ENCODE measurements around the gene EYA4. TPM values are rescaled to one million over a fixed set of nuclear protein-coding genes. Genes with fewer than 3 reads are reported as not detected.

Gene EYA4
- total RNA-seq, 1 donor from 2014 or later, result 9.7 TPM

DNA sequence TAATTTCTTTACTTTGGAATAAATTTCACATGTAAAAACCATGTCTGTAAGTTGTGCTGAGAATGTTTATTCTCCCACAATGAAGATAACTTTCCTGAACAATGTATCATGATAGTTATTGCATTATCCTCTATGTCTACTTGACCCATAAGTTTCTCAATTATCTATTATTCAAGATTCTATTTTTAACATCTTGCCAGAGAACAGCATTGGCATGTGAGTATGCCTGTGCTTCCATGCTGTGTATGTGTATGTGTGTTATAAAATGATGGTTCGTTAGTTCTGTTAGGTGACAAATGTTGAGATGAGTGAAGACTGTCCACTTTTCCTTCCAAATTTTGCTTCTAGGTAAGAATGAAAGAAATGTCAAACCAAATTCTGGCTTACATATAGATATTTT is 111.9 kb downstream of the EYA4 start:
- no peak for DNase-seq (ENCODE audit: low read depth)
- no peak for FAIRE-seq
- Histone ChIP-seq H3K27me3 (ENCODE audit: control insufficient read depth, insufficient read depth, low read length) (no peaks in the 10 kb centered on the region), H3K4me3 (ENCODE audit: low read depth, low read length) (no peak overlapping the region), H3K36me3 (ENCODE audit: control insufficient read depth, insufficient read depth, low read length) (no peaks in the 10 kb centered on the region)
- no peak for TF ChIP-seq CTCF (IDR thresholded peaks at IDR 0.05; ENCODE audit: insufficient read depth, low read length, severe bottlenecking)

- DNase-seq (ENCODE audit: low read depth) (no peak), FAIRE-seq (no peak)
- TF ChIP-seq CTCF (IDR thresholded peaks at IDR 0.05; ENCODE audit: insufficient read depth, low read length, severe bottlenecking), result no peak
- no peak overlapping the region for H3K4me3 ChIP-seq (ENCODE audit: low read depth, low read length)
- H3K27me3 ChIP-seq (ENCODE audit: control insufficient read depth, insufficient read depth, low read length), result no peaks in the 10 kb centered on the region
- H3K36me3 ChIP-seq (ENCODE audit: control insufficient read depth, insufficient read depth, low read length), result no peaks in the 10 kb centered on the region
Measured at GRCh38 chr6:133355922-133356321, 114.8 kb downstream of the EYA4 start.

DNA sequence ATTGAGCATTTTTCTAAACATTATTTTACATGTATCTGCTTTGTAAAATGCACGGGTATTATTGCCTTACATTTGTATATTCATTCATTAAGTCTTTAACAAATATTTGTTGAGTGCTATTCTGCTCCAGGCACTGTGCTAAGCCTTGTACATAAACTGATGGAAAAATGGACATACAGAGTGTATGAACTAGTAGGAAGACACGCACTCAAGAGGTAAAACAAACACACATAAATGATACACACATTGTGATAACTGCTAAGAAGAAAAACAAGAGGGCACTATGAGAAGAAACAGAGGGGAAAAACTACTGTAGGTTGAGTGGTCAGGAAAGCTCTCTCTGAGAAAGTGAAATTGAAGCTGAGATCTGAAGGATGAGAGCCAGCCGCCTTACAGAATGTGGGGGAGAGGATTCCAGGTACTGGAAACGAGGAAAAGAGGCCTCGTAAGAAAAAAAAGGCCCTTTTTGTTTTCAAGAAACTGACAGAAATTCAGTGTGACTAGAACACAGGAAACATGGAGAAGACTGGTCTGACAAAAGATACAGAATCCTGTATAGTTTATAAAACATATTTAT is 117.5 kb downstream of the EYA4 start:
- Histone ChIP-seq H3K27me3 (ENCODE audit: control insufficient read depth, insufficient read depth, low read length) (no peaks in the 10 kb centered on the region), H3K36me3 (ENCODE audit: control insufficient read depth, insufficient read depth, low read length) (no peaks in the 10 kb centered on the region), H3K4me3 (ENCODE audit: low read depth, low read length) (no peak overlapping the region)
- no peak for TF ChIP-seq CTCF (IDR thresholded peaks at IDR 0.05; ENCODE audit: insufficient read depth, low read length, severe bottlenecking)
- no peak for DNase-seq (ENCODE audit: low read depth)
- FAIRE-seq, result no peak

DNA sequence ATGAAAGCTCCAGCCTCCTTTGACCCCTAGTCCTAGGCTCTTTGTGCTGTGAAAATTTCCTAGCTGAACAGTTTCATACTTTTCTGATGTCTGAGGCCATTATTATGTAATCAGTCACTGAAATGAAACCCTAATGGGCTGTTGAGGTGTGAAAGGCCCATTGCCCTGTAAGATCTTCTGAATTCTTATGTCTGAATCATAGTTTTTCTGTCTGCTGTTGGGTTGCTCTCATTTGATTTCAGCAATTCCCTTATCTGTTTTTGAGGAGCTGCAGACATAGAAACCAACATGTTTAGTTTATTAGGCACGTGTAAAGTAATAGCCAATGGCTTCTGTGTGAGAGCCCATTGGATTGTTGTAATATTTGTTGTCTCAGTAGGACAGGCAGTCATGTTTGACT is 118.1 kb downstream of the EYA4 start:
- no peak for TF ChIP-seq CTCF (IDR thresholded peaks at IDR 0.05; ENCODE audit: insufficient read depth, low read length, severe bottlenecking)
- DNase-seq (ENCODE audit: low read depth) (no peak), FAIRE-seq (no peak)
- Histone ChIP-seq H3K36me3 (ENCODE audit: control insufficient read depth, insufficient read depth, low read length) (no peaks in the 10 kb centered on the region), H3K27me3 (ENCODE audit: control insufficient read depth, insufficient read depth, low read length) (no peaks in the 10 kb centered on the region), H3K4me3 (ENCODE audit: low read depth, low read length) (no peak overlapping the region)

DNA sequence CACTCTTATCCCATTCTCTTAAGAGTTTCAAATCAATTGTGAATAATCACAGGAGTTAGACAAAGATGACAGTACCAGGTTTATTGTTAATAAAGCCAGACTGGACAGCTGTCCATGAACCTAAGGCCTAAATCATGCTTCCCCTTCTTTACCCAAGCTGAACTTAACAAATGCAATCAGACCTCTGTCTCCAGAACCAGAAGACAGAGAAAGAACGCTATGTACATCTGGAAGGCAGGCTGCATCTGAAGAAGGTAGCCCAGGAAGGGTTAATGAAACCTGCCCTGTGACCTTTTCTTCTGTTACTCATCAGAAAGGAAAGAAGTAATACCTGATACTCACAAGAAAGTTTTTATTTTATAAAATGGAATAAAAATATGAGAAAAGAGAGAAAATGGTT is 118.6 kb downstream of the EYA4 start:
- Histone ChIP-seq H3K36me3 (ENCODE audit: control insufficient read depth, insufficient read depth, low read length) (no peaks in the 10 kb centered on the region), H3K4me3 (ENCODE audit: low read depth, low read length) (no peak overlapping the region), H3K27me3 (ENCODE audit: control insufficient read depth, insufficient read depth, low read length) (no peaks in the 10 kb centered on the region)
- DNase-seq (ENCODE audit: low read depth) (no peak), FAIRE-seq (no peak)
- no peak for TF ChIP-seq CTCF (IDR thresholded peaks at IDR 0.05; ENCODE audit: insufficient read depth, low read length, severe bottlenecking)

DNA sequence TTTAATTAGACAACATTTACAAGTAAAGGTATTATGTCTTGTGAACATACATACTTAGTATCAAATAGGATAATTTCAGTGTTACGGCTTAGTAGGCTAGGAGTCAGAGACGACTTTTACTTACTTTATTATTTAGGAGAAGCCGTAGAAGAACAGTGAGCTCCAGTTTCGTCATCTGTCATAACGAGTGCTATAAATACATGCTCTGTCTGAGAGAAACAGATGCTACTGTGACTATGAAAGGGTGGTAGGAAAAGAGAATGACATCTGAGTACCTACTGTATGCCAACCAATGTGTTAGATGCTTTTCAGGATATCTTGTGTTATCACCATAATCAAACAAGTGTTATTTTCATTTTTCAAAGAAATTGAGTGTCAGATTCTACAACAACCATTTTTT is 119.0 kb downstream of the EYA4 start:
- H3K36me3 ChIP-seq (ENCODE audit: control insufficient read depth, insufficient read depth, low read length), result no peaks in the 10 kb centered on the region
- no peak overlapping the region for H3K4me3 ChIP-seq (ENCODE audit: low read depth, low read length)
- H3K27me3 ChIP-seq (ENCODE audit: control insufficient read depth, insufficient read depth, low read length), result no peaks in the 10 kb centered on the region
- FAIRE-seq (no peak), DNase-seq (ENCODE audit: low read depth) (no peak)
- no peak for TF ChIP-seq CTCF (IDR thresholded peaks at IDR 0.05; ENCODE audit: insufficient read depth, low read length, severe bottlenecking)

Data from bronchial epithelial cell (primary cell).